Colonic mucosa (tissue), 4 donors: ENCODE measurements around the gene USP32. TPM values are rescaled to one million over a fixed set of nuclear protein-coding genes. Genes with fewer than 3 reads are reported as not detected.
"Not testable (repeated sequence)": the region's sequence is repeated elsewhere in the genome, so short reads cannot be mapped to it uniquely, and the experiment has no call there.

Experiments used
- DNase-seq: peaks from one replicate; pipeline ENCODE4 v3.0.0-alpha.2; 2020
- H3K27ac ChIP-seq: fragments of 200-600 bp; one replicate; pipeline ENCODE4 v1.8.0; 2021
- H3K27me3 ChIP-seq: fragments of 200-600 bp; one replicate; pipeline ENCODE4 v1.8.0; 2021
- H3K36me3 ChIP-seq: fragments of 200-600 bp; one replicate; pipeline ENCODE4 v1.8.0; 2021
- H3K4me1 ChIP-seq: fragments of 200-600 bp; one replicate; pipeline ENCODE4 v1.8.0; 2021; ENCODE audit warnings: mild to moderate bottlenecking
- H3K4me3 ChIP-seq: fragments of 200-600 bp; one replicate; pipeline ENCODE4 v1.8.0; 2021
- H3K9ac ChIP-seq, 2 donors: one replicate each; pipeline ENCODE4 v1.7.0; 2013; ENCODE audit warnings: control low read depth in 2 of 2, low read depth in 2 of 2, low read length in 2 of 2
- H3K9me3 ChIP-seq: fragments of 200-600 bp; one replicate; pipeline ENCODE4 v1.8.0; 2021
- intact Hi-C: fragments of 100-400 bp; cut with DNase I; formaldehyde crosslinking; loops from one replicate; pipeline ENCODE4 v1.14.1; 2022
- total RNA-seq, 2 donors: library from RNA; stranded (reverse); fragmentation: NEBNext Ultra II Directional in 1 of 2; extraction: Animal tissue kit (Norgen Biotek cat#: 25700) in 1 of 2; gene quantifications; one replicate each; pipeline ENCODE4 v1.2.1, GENCODE V29; 2021
- TF ChIP-seq, protein P1 (sequence below): fragments of 200-600 bp; IDR thresholded peaks from one replicate; pipeline ENCODE4 v1.8.0; 2022; ENCODE audit warnings: antibody characterized with exemption, mild to moderate bottlenecking
- donor health status: healthy.
- donor health status: DM: no; HTN: no; CAD: no.
- donor health status: DM: no; HTN: no; CAD: no.

Gene USP32
- total RNA-seq, 2 donors from 2014 or later: 28.9 to 52.1 TPM

GRCh38 chr17:60381958-60382357 lies 10.0 kb downstream of the USP32 start:
- no peaks in the 10 kb centered on the region for H3K4me1 ChIP-seq
- no peaks in the 10 kb centered on the region for H3K27me3 ChIP-seq
- no peak overlapping the region for H3K27ac ChIP-seq
- intact Hi-C loops: no loop called here
- no peaks in the 10 kb centered on the region for H3K36me3 ChIP-seq
- DNase-seq: no peak
- H3K4me3 ChIP-seq: no peak overlapping the region
- no peaks in the 10 kb centered on the region for H3K9me3 ChIP-seq
- H3K9ac ChIP-seq: no peak overlapping the region
- TF ChIP-seq, protein P1, sequence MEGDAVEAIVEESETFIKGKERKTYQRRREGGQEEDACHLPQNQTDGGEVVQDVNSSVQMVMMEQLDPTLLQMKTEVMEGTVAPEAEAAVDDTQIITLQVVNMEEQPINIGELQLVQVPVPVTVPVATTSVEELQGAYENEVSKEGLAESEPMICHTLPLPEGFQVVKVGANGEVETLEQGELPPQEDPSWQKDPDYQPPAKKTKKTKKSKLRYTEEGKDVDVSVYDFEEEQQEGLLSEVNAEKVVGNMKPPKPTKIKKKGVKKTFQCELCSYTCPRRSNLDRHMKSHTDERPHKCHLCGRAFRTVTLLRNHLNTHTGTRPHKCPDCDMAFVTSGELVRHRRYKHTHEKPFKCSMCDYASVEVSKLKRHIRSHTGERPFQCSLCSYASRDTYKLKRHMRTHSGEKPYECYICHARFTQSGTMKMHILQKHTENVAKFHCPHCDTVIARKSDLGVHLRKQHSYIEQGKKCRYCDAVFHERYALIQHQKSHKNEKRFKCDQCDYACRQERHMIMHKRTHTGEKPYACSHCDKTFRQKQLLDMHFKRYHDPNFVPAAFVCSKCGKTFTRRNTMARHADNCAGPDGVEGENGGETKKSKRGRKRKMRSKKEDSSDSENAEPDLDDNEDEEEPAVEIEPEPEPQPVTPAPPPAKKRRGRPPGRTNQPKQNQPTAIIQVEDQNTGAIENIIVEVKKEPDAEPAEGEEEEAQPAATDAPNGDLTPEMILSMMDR: no peak

GRCh38 chr17:60379461-60379860 lies 12.5 kb downstream of the USP32 start:
- H3K9ac ChIP-seq, H3K36me3 ChIP-seq, DNase-seq, H3K9me3 ChIP-seq, H3K27ac ChIP-seq, H3K27me3 ChIP-seq, H3K4me3 ChIP-seq, intact Hi-C loops, H3K4me1 ChIP-seq: not testable (repeated sequence)

- DNase-seq, H3K9ac ChIP-seq, H3K27me3 ChIP-seq, H3K27ac ChIP-seq, H3K4me3 ChIP-seq, H3K9me3 ChIP-seq, H3K4me1 ChIP-seq, intact Hi-C loops, H3K36me3 ChIP-seq: not testable (repeated sequence)
Observed at GRCh38 chr17:60378187-60378586, 13.7 kb downstream of the USP32 start.

DNA sequence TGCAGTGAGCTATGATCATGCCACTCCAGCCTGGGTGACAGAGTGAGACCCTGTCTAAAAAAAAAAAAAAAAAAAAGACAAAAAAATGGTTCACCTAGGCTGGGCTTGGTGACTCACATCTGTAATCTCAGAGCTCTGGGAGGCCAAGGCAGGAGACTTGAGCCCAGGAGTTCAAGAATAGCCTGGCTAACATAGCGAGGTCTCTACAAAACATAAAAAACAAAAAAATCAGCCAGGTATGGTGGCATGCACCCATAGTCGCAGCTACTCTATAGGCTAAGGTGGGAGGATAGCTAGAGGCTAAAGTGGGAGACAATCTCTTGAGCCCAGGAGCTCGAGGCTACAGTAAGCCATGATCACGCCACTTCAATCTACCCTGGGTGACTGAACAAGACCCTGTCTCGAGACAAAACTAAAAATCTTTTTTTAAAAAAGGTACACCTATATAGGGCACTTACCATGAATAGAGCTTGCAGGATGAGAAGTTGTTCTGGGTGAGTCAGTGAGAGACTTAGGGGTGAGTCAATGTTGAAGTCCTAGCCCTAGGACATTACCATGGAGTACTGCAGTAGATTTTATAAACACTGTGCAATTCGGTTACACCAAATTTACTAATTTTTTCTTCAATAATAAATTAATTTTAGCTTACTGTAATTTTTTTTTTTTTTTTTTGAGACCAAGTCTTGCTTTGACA lies 19.0 kb downstream of the USP32 start:
- Histone ChIP-seq H3K9ac (no peak overlapping the region), H3K27ac (no peak overlapping the region), H3K9me3 (no peaks in the 10 kb centered on the region), H3K4me1 (no peaks in the 10 kb centered on the region), H3K27me3 (no peaks in the 10 kb centered on the region), H3K4me3 (no peak overlapping the region), H3K36me3 (no peaks in the 10 kb centered on the region)
- intact Hi-C loops: no loop called here
- DNase-seq: no peak
- TF ChIP-seq, protein P1: no peak

DNA sequence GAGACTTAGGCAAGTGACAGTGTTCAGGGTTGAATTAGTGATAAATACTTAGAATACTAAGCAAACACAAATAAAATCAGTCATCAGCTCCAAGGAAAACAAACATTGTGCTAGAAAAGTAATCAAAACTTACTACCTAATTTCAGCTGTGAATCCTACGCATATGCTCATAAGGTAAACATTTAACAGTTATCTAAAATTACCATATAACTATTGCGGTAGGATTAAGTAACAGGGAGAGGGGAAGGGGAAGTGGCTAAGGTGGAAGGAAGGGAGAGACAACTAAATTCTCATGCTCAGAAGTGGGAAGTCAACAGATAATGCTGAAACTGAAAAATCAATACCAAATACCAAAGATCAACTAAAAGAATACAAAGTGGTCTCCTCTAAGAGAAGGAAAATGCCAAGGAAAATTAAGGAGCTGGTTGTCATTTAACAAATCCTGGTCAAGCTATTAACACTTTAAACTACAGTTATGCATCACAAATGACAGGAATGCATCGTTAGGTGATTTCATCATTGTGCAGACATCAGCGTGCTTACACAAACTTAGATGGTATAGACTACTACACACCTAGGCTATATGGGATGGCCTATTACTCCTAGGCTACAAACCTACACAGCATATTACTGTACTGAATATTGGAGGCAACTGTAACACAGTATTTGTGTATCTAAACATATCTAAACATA lies 20.0 kb downstream of the USP32 start:
- Histone ChIP-seq H3K4me3 (no peak overlapping the region), H3K9ac (no peak overlapping the region), H3K9me3 (no peaks in the 10 kb centered on the region), H3K4me1 (no peaks in the 10 kb centered on the region), H3K27me3 (no peaks in the 10 kb centered on the region), H3K27ac (no peak overlapping the region), H3K36me3 (no peaks in the 10 kb centered on the region)
- intact Hi-C loops: no loop called here
- TF ChIP-seq, protein P1: no peak
- DNase-seq: no peak

DNA sequence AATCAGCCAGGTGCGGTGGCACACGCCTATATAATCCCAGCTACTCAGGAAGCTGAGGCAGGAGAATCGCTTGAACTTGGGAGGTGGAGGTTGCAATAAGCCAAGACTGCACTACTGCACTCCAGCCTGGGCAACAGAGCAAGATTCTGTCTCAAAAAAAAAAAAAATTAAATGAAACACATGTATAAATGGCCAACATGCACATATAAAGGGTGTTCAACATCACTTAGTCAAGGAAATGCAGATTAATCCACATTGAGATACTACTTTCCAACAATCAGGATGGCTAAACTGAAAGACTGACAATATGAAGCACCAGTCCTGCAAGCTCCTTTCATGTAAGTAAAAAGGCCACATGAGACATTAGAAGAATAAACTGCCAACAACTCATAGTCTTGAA lies 20.5 kb downstream of the USP32 start:
- Histone ChIP-seq H3K4me3 (no peak overlapping the region), H3K36me3 (no peaks in the 10 kb centered on the region), H3K4me1 (no peaks in the 10 kb centered on the region), H3K27ac (no peak overlapping the region), H3K9me3 (no peaks in the 10 kb centered on the region), H3K9ac (no peak overlapping the region), H3K27me3 (no peaks in the 10 kb centered on the region)
- intact Hi-C loops: no loop called here
- TF ChIP-seq, protein P1: no peak
- DNase-seq: no peak
